Choroid plexus epithelial cell (primary cell): ENCODE measurements around the gene SLCO3A1.

Source experiments
- DNase-seq: peaks from one replicate; pipeline ENCODE4 v3.0.0-alpha.2; 2010; ENCODE audit warnings: low read depth
- H3K4me3 ChIP-seq: 2 replicates; pipeline ENCODE4 v1.5.1; 2011; ENCODE audit warnings: low read depth, mild to moderate bottlenecking, control low read depth, low read length, moderate library complexity
- TF ChIP-seq, protein P1 (sequence below): conservative IDR thresholded peaks from 2 replicates; pipeline ENCODE4 v1.5.1; 2011; ENCODE audit warnings: low read depth, mild to moderate bottlenecking, control low read depth, inconsistent platforms, low read length, moderate library complexity

Gene SLCO3A1

DNA sequence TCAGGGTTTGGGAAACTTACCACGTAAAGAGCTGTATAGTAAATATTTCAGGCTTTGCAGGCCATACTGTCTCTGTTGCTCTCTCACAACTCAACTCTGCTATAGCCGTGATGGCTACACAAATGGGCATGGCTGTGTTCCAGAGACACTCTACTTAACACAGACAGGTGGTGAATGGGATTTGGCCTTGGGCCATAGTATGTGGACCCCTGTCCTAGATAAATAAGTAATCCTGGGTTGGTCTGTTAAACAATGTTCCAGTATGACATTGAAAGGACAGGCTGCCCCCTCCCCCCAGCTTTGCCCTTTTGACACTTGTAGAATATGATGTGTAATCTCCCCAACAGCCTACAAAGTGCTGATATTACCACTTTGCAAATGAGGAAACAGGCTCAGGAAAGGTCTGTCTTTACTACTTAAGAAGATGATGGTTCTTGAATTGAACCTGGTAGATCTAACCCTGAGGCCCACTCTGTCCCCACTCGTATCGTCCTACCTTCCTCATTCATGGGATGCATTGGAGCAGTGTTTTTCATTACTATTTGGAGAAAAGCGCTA is 38.4 kb downstream of the SLCO3A1 start:
- TF ChIP-seq, protein P1, sequence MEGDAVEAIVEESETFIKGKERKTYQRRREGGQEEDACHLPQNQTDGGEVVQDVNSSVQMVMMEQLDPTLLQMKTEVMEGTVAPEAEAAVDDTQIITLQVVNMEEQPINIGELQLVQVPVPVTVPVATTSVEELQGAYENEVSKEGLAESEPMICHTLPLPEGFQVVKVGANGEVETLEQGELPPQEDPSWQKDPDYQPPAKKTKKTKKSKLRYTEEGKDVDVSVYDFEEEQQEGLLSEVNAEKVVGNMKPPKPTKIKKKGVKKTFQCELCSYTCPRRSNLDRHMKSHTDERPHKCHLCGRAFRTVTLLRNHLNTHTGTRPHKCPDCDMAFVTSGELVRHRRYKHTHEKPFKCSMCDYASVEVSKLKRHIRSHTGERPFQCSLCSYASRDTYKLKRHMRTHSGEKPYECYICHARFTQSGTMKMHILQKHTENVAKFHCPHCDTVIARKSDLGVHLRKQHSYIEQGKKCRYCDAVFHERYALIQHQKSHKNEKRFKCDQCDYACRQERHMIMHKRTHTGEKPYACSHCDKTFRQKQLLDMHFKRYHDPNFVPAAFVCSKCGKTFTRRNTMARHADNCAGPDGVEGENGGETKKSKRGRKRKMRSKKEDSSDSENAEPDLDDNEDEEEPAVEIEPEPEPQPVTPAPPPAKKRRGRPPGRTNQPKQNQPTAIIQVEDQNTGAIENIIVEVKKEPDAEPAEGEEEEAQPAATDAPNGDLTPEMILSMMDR: no peak
- no peak overlapping the region for H3K4me3 ChIP-seq
- no peak for DNase-seq

GRCh38 chr15:91892436-91892835 is 38.9 kb downstream of the SLCO3A1 start:
- no peak overlapping the region for H3K4me3 ChIP-seq
- DNase-seq: no peak
- TF ChIP-seq, protein P1: no peak

GRCh38 chr15:91894606-91895005 is 41.1 kb downstream of the SLCO3A1 start:
- TF ChIP-seq, protein P1: no peak
- no peak overlapping the region for H3K4me3 ChIP-seq
- DNase-seq: no peak

GRCh38 chr15:91895051-91895450 is 41.5 kb downstream of the SLCO3A1 start:
- no peak overlapping the region for H3K4me3 ChIP-seq
- no peak for DNase-seq
- TF ChIP-seq, protein P1: no peak

GRCh38 chr15:91896341-91897055 is 43.0 kb downstream of the SLCO3A1 start:
- no peak for DNase-seq
- no peak overlapping the region for H3K4me3 ChIP-seq
- TF ChIP-seq, protein P1: no peak

DNA sequence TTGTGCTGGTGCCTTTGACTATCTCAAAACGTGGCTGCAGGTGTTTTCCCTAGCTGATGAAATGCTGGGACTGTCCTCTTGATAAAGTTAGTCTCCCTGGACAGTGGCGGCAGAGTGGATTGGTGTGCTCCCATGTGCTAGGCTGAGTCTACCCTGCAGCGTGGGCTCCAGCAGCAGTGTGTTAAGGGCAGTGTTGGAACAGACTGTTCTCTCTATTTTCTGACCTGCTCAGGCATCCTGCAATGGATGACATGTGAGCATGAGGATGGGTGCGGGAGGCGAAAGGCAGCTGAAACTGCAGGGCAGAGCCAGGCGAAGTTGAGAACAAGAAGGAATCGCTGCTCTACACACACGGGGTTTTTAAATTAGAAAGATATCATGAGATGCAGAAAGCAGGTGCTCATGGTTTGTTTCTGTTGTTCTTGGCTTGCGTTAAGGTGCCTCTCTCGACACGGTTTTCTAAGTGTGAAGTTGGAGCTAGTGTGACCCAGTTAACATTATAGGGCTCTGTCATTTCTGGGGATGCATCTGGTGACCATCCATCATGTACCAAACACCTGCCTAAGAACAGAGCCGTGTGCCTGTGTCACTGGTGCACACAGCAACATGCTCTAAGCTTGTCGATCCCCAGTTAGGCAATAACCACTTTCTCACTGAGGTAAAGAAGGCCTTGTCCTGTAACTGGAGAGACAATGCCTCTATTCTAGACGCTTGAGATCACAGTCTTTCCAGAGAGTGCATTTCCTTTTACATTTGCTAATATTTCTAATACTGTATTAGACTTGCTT is 44.3 kb downstream of the SLCO3A1 start:
- DNase-seq: no peak
- H3K4me3 ChIP-seq: no peak overlapping the region
- TF ChIP-seq, protein P1: no peak
